Astrocyte of the hippocampus (primary cell): ENCODE measurements around the gene EPHB2.
"Not testable (repeated sequence)": the region's sequence is repeated elsewhere in the genome, so short reads cannot be mapped to it uniquely, and the experiment has no call there.

Experiments
- DNase-seq: peaks from one replicate; pipeline ENCODE4 v3.0.0; 2011; ENCODE audit warnings: low read depth, low spot score

Gene EPHB2

GRCh38 chr1:22710701-22711049, at the start of gene EPHB2:
Gene EPHB2, plus strand, starts transcription at chr1:22710839. Its CDS starts 144 bp downstream, at chr1:22710983.
- DNase-seq = peak; percentile 82

GRCh38 chr1:22661880-22662279, 48.8 kb upstream of the EPHB2 start:
- no peak for DNase-seq

GRCh38 chr1:22662318-22662717, 48.3 kb upstream of the EPHB2 start:
- DNase-seq = no peak

GRCh38 chr1:22662986-22663408, 47.6 kb upstream of the EPHB2 start:
- no peak for DNase-seq

- peak; percentile 70 for DNase-seq
These were observed 44.9 kb upstream of the EPHB2 start for GRCh38 chr1:22665752-22666151.

- no peak for DNase-seq
These were observed 44.2 kb upstream of the EPHB2 start for GRCh38 chr1:22666412-22666811.

GRCh38 chr1:22668840-22669239, 41.8 kb upstream of the EPHB2 start:
- not testable (repeated sequence) for DNase-seq

GRCh38 chr1:22670352-22670975, 40.2 kb upstream of the EPHB2 start:
- DNase-seq = no peak

GRCh38 chr1:22671999-22672398, 38.6 kb upstream of the EPHB2 start:
- DNase-seq = no peak

- DNase-seq = peak; percentile 82
These were observed 36.9 kb upstream of the EPHB2 start for GRCh38 chr1:22673486-22674409.

- DNase-seq = no peak
These were observed 36.3 kb upstream of the EPHB2 start for GRCh38 chr1:22674410-22674749.

- DNase-seq = not testable (repeated sequence)
These were observed 34.5 kb upstream of the EPHB2 start for GRCh38 chr1:22676151-22676550.

- DNase-seq = peak; percentile 28
These were observed 33.6 kb upstream of the EPHB2 start for GRCh38 chr1:22676916-22677583.

GRCh38 chr1:22677931-22678896, 32.4 kb upstream of the EPHB2 start:
- no peak for DNase-seq

GRCh38 chr1:22680726-22681125, 29.9 kb upstream of the EPHB2 start:
- DNase-seq = no peak

- DNase-seq = no peak
These were observed 28.9 kb upstream of the EPHB2 start for GRCh38 chr1:22681556-22682276.

GRCh38 chr1:22683547-22683946, 27.1 kb upstream of the EPHB2 start:
- DNase-seq = no peak

- peak; percentile 41 for DNase-seq
These were observed 25.0 kb upstream of the EPHB2 start for GRCh38 chr1:22685591-22686059.

GRCh38 chr1:22687191-22687590, 23.4 kb upstream of the EPHB2 start:
- no peak for DNase-seq

- DNase-seq = no peak
These were observed 22.2 kb upstream of the EPHB2 start for GRCh38 chr1:22688466-22688865.

- DNase-seq = peak; percentile 86
These were observed 21.1 kb upstream of the EPHB2 start for GRCh38 chr1:22689505-22689904.
